Measurements from ENCODE around the gene DLX4. TPM values are rescaled to one million over a fixed set of nuclear protein-coding genes. Genes with fewer than 3 reads are reported as not detected.

Gene DLX4
- total RNA-seq, 1 experiment from 2014 or later: 1.3 TPM

DNA sequence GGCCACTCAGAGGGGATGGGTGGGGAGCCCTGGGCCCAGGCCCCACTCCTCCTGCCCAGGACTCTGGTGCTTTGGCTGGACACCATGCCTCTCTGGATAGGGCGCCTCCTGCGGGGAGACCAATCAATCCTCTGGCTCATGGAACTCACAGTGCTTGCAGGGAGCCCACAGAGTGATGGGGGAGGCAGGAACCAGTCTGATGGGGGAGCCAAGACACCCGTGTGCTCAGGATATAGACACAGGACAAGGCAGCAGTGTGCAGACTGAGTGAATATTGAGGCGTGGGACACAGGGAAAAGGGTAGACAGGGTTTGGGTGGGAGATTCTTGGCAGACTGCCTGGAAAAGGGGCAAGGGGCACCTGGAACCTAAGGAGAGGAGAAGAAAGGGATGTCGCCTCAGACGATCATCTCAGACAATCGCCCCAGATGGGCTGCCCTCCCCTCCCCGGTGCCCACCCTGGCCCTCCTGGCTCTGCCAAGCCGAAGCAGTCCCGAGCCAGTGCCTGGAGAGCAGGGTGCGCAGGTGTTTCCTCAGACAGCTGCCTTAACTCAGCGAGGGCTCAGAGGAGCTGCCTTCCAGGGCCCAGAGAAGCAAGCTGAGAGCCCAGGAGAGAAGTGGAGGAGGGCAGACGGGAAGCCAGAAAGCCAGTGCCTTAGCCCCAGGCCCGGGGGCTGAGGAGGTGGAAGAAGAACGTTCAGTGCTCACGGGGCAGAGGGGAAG is 37.4 kb upstream of the DLX4 start:
- Mint-ChIP-seq H3K4me1 (peaks cover 12% of the 10 kb centered on the region), H3K27me3 (ENCODE audit: low read depth) (peaks cover 16% of the 10 kb centered on the region)

DNA sequence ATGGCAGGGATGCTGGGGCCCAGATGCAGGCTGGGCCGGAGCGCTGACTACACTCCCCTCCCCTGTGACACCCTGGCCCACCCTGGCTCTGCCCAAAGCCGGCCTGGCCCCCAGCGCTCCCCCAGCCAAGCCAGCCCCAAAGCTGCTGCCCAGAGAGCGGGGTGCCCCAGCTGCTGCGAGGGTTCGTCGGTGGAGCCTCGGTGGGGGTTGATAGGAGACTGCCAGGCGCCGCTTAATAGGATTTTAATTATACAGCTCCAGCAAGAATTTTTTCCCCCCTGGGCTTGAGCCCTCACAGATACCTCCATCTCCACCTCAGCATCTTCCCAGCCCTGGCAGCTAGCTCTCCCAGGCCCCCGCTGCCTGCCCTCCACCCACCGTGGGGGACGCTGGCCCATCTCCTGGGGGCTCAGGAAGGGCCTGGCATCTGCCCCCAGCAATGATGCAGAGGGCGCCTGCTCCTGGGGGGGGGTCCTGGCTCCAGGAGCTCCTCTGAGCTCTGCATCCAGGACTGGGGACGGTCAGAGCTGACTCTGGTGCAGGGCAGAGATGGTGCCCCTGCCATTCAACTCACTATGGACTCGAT is 36.8 kb upstream of the DLX4 start:
- no peaks in the 10 kb centered on the region for H3K9me3 Mint-ChIP-seq
- H3K27me3 Mint-ChIP-seq (ENCODE audit: low read depth): peaks cover 16% of the 10 kb centered on the region
- DNase-seq (ENCODE audit: low spot score) (no peak), ATAC-seq (no peak)
- peaks cover 12% of the 10 kb centered on the region for H3K4me1 Mint-ChIP-seq
- H3K27ac Mint-ChIP-seq: no peak overlapping the region
- POLR2A ChIA-PET: no interaction called here
- H3K36me3 Mint-ChIP-seq: no peaks in the 10 kb centered on the region
- no peak overlapping the region for H3K4me3 Mint-ChIP-seq
- CTCF ChIA-PET: interaction anchor here (0.6 to 2.1 kb wide), 5 partner anchors 20 to 148 kb away, joined by 3 to 10 read pairs (median 3); no protein-coding TSS in a partner anchor
- TF ChIP-seq AR (CRISPR knock-in tag; IDR thresholded peaks at IDR 0.05): no peak
- no peak for TF ChIP-seq CREM (CRISPR knock-in tag; IDR thresholded peaks at IDR 0.05)
- no peak for TF ChIP-seq ATF1 (CRISPR knock-in tag; IDR thresholded peaks at IDR 0.05)
- TF ChIP-seq, protein P1, sequence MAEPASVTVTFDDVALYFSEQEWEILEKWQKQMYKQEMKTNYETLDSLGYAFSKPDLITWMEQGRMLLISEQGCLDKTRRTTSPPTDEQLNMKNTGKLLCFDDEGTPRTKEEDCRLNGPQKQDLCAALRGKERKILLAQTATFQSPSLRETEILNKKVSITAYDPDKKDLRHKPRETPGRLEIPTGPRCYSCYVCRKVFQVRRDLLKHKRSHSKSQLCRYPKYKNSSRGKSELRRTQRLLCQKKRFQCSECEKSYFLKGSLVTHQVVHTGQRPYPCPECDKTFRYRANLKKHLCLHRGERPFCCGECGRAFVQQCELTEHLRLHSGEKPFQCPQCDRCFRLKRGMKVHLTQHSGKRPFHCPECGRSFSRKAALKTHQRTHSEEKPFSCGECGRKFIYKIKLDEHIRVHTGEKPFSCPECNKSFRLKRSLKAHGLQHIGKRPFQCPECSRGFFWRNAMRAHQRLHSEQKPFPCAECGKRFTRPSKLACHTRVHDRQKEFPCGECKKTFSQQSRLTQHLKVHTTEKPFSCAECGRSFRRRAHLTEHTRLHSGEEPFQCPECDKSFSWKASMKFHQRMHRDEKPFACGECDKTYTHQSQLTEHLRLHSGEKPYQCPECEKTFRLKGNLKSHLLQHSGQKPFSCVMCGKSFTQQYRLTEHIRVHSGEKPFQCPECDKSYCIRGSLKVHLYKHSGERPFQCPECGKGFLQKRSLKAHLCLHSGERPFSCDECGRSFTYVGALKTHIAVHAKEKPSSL (CRISPR knock-in tag; conservative IDR thresholded peaks at IDR 0.05): no peak
- TF ChIP-seq, protein P2, sequence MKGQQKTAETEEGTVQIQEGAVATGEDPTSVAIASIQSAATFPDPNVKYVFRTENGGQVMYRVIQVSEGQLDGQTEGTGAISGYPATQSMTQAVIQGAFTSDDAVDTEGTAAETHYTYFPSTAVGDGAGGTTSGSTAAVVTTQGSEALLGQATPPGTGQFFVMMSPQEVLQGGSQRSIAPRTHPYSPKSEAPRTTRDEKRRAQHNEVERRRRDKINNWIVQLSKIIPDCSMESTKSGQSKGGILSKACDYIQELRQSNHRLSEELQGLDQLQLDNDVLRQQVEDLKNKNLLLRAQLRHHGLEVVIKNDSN (CRISPR knock-in tag; IDR thresholded peaks at IDR 0.05): no peak
- no peak for TF ChIP-seq RORB (CRISPR knock-in tag; IDR thresholded peaks at IDR 0.05)
- TF ChIP-seq, protein P3, sequence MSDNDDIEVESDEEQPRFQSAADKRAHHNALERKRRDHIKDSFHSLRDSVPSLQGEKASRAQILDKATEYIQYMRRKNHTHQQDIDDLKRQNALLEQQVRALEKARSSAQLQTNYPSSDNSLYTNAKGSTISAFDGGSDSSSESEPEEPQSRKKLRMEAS (CRISPR knock-in tag; IDR thresholded peaks at IDR 0.05): no peak
- TF ChIP-seq FOXK1 (CRISPR knock-in tag; IDR thresholded peaks at IDR 0.05): no peak
- TF ChIP-seq ZNF281 (CRISPR knock-in tag; IDR thresholded peaks at IDR 0.05): no peak
- TF ChIP-seq HMGA2 (CRISPR knock-in tag; IDR thresholded peaks at IDR 0.05): no peak
- no peak for TF ChIP-seq ATF3 (CRISPR knock-in tag; conservative IDR thresholded peaks at IDR 0.05)
- TF ChIP-seq, protein P4, sequence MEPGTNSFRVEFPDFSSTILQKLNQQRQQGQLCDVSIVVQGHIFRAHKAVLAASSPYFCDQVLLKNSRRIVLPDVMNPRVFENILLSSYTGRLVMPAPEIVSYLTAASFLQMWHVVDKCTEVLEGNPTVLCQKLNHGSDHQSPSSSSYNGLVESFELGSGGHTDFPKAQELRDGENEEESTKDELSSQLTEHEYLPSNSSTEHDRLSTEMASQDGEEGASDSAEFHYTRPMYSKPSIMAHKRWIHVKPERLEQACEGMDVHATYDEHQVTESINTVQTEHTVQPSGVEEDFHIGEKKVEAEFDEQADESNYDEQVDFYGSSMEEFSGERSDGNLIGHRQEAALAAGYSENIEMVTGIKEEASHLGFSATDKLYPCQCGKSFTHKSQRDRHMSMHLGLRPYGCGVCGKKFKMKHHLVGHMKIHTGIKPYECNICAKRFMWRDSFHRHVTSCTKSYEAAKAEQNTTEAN (CRISPR knock-in tag; IDR thresholded peaks at IDR 0.05): no peak

More for the DNA sequence above, 37.4 kb upstream of the DLX4 start:
- ChIA-PET CTCF (interaction anchor here (0.6 to 1.5 kb wide), 4 partner anchors 21 to 148 kb away, joined by 3 to 5 read pairs (median 3); no protein-coding TSS in a partner anchor), POLR2A (no interaction called here)
- H3K4me3 Mint-ChIP-seq: no peak overlapping the region
- DNase-seq (ENCODE audit: low spot score) (no peak), ATAC-seq (no peak)
- H3K9me3 Mint-ChIP-seq: no peaks in the 10 kb centered on the region
- no peak for TF ChIP-seq OVOL2 (CRISPR knock-in tag; IDR thresholded peaks at IDR 0.05; ENCODE audit: borderline replicate concordance)
- TF ChIP-seq ETV6 (CRISPR knock-in tag; IDR thresholded peaks at IDR 0.05): no peak
- no peak for TF ChIP-seq CTCF (IDR thresholded peaks at IDR 0.05)
- no peak for TF ChIP-seq ZNF232 (CRISPR knock-in tag; IDR thresholded peaks at IDR 0.05)
- no peak for TF ChIP-seq ZNF423 (CRISPR knock-in tag; IDR thresholded peaks at IDR 0.05)
- TF ChIP-seq ZNF671 (CRISPR knock-in tag; IDR thresholded peaks at IDR 0.05): no peak
- no peak for TF ChIP-seq ZNF121 (CRISPR knock-in tag; IDR thresholded peaks at IDR 0.05)
- TF ChIP-seq, protein P2 (CRISPR knock-in tag; IDR thresholded peaks at IDR 0.05): no peak
- no peak for TF ChIP-seq KAT7 (CRISPR knock-in tag; IDR thresholded peaks at IDR 0.05; ENCODE audit: borderline replicate concordance)
- TF ChIP-seq ZNF219 (CRISPR knock-in tag; IDR thresholded peaks at IDR 0.05; ENCODE audit: borderline replicate concordance): no peak
- H3K27ac Mint-ChIP-seq: no peak overlapping the region
- no peaks in the 10 kb centered on the region for H3K36me3 Mint-ChIP-seq
